Stimulated activated CD4-positive, alpha-beta T cell treated with anti-CD3 and anti-CD28 coated beads, Interleukin-1b, Interleukin-23, amount 100 ng/mL, for 4 hours (primary cell): Measurements from ENCODE around the gene E2F4.

Source experiments
- DNase-seq, 2 donors: peaks; one replicate each; pipeline ENCODE4 v3.0.0-alpha.2; 2020; ENCODE audit warnings: low read depth in 2 of 2

Gene E2F4

GRCh38 chr16:67190448-67191399 is 1.2 kb upstream of the E2F4 start:
- DNase-seq = no peak

- no peak for DNase-seq
Measured at GRCh38 chr16:67191411-67191994, 452 bp upstream of the E2F4 start.

GRCh38 chr16:67192781-67193361 is 916 bp downstream of the E2F4 start:
- no peak for DNase-seq

- no peak for DNase-seq
Measured at GRCh38 chr16:67193536-67193935, 1.6 kb downstream of the E2F4 start.

- no peak for DNase-seq
Measured at GRCh38 chr16:67194260-67194659, 2.3 kb downstream of the E2F4 start.

GRCh38 chr16:67195676-67196075 is 3.7 kb downstream of the E2F4 start:
- DNase-seq = no peak

- no peak for DNase-seq
Measured at GRCh38 chr16:67196881-67197280, 4.9 kb downstream of the E2F4 start.

- DNase-seq = no peak
Measured at GRCh38 chr16:67197704-67198103, 5.7 kb downstream of the E2F4 start.

GRCh38 chr16:67198238-67198734 is 6.3 kb downstream of the E2F4 start:
- DNase-seq = no peak

- DNase-seq = no peak
Measured at GRCh38 chr16:67199011-67199807, 7.3 kb downstream of the E2F4 start, which contains the start of gene ELMO3. Gene ELMO3, plus strand, starts transcription at chr16:67199131. Its CDS starts 196 bp downstream, at chr16:67199327.

GRCh38 chr16:67199808-67200198 is 7.8 kb downstream of the E2F4 start:
- no peak for DNase-seq

GRCh38 chr16:67200491-67200890 is 8.5 kb downstream of the E2F4 start:
- no peak for DNase-seq

GRCh38 chr16:67201411-67202345 is 9.7 kb downstream of the E2F4 start:
- DNase-seq = no peak

- DNase-seq = no peak
Measured at GRCh38 chr16:67202426-67202825, 10.5 kb downstream of the E2F4 start.

GRCh38 chr16:67202956-67203493 is 11.1 kb downstream of the E2F4 start:
- no peak for DNase-seq

- DNase-seq = no peak
Measured at GRCh38 chr16:67204076-67204475, 12.1 kb downstream of the E2F4 start.

- no peak for DNase-seq
Measured at GRCh38 chr16:67206129-67206837, 14.3 kb downstream of the E2F4 start.

- DNase-seq = no peak
Measured at GRCh38 chr16:67206838-67207248, 14.9 kb downstream of the E2F4 start.

- no peak for DNase-seq
Measured at GRCh38 chr16:67207249-67208091, 15.5 kb downstream of the E2F4 start.
